Measurements from ENCODE around the gene MYO3B. TPM values are rescaled to one million over a fixed set of nuclear protein-coding genes. Genes with fewer than 3 reads are reported as not detected.
A peak's percentile ranks its signal among the peaks of the same experiment; 100 is the strongest.

The MYO3B gene
- total RNA-seq, 2 experiments from 2014 or later = not detected

GRCh38 chr2:170505631-170506275 lies 327.8 kb downstream of the MYO3B start:
- no peak overlapping the region for H3K4me3 ChIP-seq (ENCODE audit: low read depth, low read length, poor library complexity, severe bottlenecking)
- H3K4me1 ChIP-seq (ENCODE audit: insufficient read depth, low read length, poor library complexity, severe bottlenecking) = no peaks in the 10 kb centered on the region
- 0 out of 2 replicates have a peak overlapping the region, but pooled peaks have one; percentile 3 for H2AFZ ChIP-seq (ENCODE audit: low read length)
- no peak overlapping the region for H3K4me2 ChIP-seq (ENCODE audit: low read length)
- no peaks in the 10 kb centered on the region for H3K36me3 ChIP-seq (ENCODE audit: insufficient read depth, low read length)
- intact Hi-C loops (cut with micrococcal nuclease; ENCODE audit: unreplicated experiment) = no loop called here
- TF ChIP-seq EZH2phosphoT487 (IDR thresholded peaks at IDR 0.05; ENCODE audit: borderline replicate concordance, low read depth, low read length) (no peak), CTCF (conservative IDR thresholded peaks at IDR 0.05; ENCODE audit: low read length) (no peak)
- no peaks in the 10 kb centered on the region for H4K20me1 ChIP-seq (ENCODE audit: insufficient read depth, low read length)
- POLR2A ChIA-PET = no interaction called here
- CTCF ChIA-PET (ENCODE audit: unreplicated experiment) = no interaction called here
- no peaks in the 10 kb centered on the region for H3K9me3 ChIP-seq (ENCODE audit: low read length)
- no peak overlapping the region for H3K27ac ChIP-seq (ENCODE audit: low read depth, low read length, poor library complexity, severe bottlenecking)
- no peaks in the 10 kb centered on the region for H3K79me2 ChIP-seq (ENCODE audit: insufficient read depth, low read depth, low read length)
- no peak for DNase-seq (ENCODE audit: low spot score)
- H3K9me2 ChIP-seq (ENCODE audit: insufficient read depth, low read length) = no peaks in the 10 kb centered on the region
- no TSS peak for BruUV-seq (replicated peaks)

GRCh38 chr2:170509452-170510193 lies 331.7 kb downstream of the MYO3B start:
- Histone ChIP-seq H3K4me1 (ENCODE audit: insufficient read depth, low read length, poor library complexity, severe bottlenecking) (no peaks in the 10 kb centered on the region), H3K79me2 (ENCODE audit: insufficient read depth, low read depth, low read length) (no peaks in the 10 kb centered on the region), H3K9me2 (ENCODE audit: insufficient read depth, low read length) (no peaks in the 10 kb centered on the region), H3K36me3 (ENCODE audit: insufficient read depth, low read length) (no peaks in the 10 kb centered on the region), H4K20me1 (ENCODE audit: insufficient read depth, low read length) (no peaks in the 10 kb centered on the region), H2AFZ (ENCODE audit: low read length) (no peak overlapping the region), H3K9me3 (ENCODE audit: low read length) (no peaks in the 10 kb centered on the region), H3K27ac (ENCODE audit: low read depth, low read length, poor library complexity, severe bottlenecking) (no peak overlapping the region), H3K4me3 (ENCODE audit: low read depth, low read length, poor library complexity, severe bottlenecking) (no peak overlapping the region), H3K4me2 (ENCODE audit: low read length) (no peak overlapping the region)
- POLR2A ChIA-PET = interaction anchor here (0.7 kb wide), 1 partner anchor 253 kb away, joined by 3 read pairs; no protein-coding TSS in a partner anchor
- CTCF ChIA-PET (ENCODE audit: unreplicated experiment) = no interaction called here
- TF ChIP-seq CTCF (conservative IDR thresholded peaks at IDR 0.05; ENCODE audit: low read length) (no peak), EZH2phosphoT487 (IDR thresholded peaks at IDR 0.05; ENCODE audit: borderline replicate concordance, low read depth, low read length) (no peak)
- no peak for DNase-seq (ENCODE audit: low spot score)
- BruUV-seq (replicated peaks) = no TSS peak
- intact Hi-C loops (cut with micrococcal nuclease; ENCODE audit: unreplicated experiment) = no loop called here

GRCh38 chr2:170512266-170512665 lies 334.3 kb downstream of the MYO3B start:
- intact Hi-C loops (cut with micrococcal nuclease; ENCODE audit: unreplicated experiment) = no loop called here
- no peaks in the 10 kb centered on the region for H3K36me3 ChIP-seq (ENCODE audit: insufficient read depth, low read length)
- H3K4me3 ChIP-seq (ENCODE audit: low read depth, low read length, poor library complexity, severe bottlenecking) = no peak overlapping the region
- H3K9me2 ChIP-seq (ENCODE audit: insufficient read depth, low read length) = no peaks in the 10 kb centered on the region
- no peak overlapping the region for H2AFZ ChIP-seq (ENCODE audit: low read length)
- POLR2A ChIA-PET = interaction anchor here (0.6 to 1.3 kb wide), 3 partner anchors 10 to 136 kb away, joined by 3 to 4 read pairs (median 3); no protein-coding TSS in a partner anchor
- no peak overlapping the region for H3K27ac ChIP-seq (ENCODE audit: low read depth, low read length, poor library complexity, severe bottlenecking)
- H4K20me1 ChIP-seq (ENCODE audit: insufficient read depth, low read length) = no peaks in the 10 kb centered on the region
- CTCF ChIA-PET (ENCODE audit: unreplicated experiment) = no interaction called here
- no peaks in the 10 kb centered on the region for H3K9me3 ChIP-seq (ENCODE audit: low read length)
- no peak overlapping the region for H3K4me2 ChIP-seq (ENCODE audit: low read length)
- H3K79me2 ChIP-seq (ENCODE audit: insufficient read depth, low read depth, low read length) = no peaks in the 10 kb centered on the region
- BruUV-seq (replicated peaks) = no TSS peak
- H3K4me1 ChIP-seq (ENCODE audit: insufficient read depth, low read length, poor library complexity, severe bottlenecking) = no peaks in the 10 kb centered on the region
- no peak for TF ChIP-seq EZH2phosphoT487 (IDR thresholded peaks at IDR 0.05; ENCODE audit: borderline replicate concordance, low read depth, low read length)
- no peak for TF ChIP-seq CTCF (conservative IDR thresholded peaks at IDR 0.05; ENCODE audit: low read length)
- DNase-seq (ENCODE audit: low spot score) = no peak
